Ovary (tissue), 9 donors: ENCODE data around the gene HPS1. TPM values are rescaled to one million over a fixed set of nuclear protein-coding genes. Genes with fewer than 3 reads are reported as not detected.

ENCODE experiments used
- DNase-seq, 5 donors: peaks; one replicate each; pipeline ENCODE4 v3.0.0-alpha.2; 2019 to 2020
- H3K27ac ChIP-seq, 2 donors: fragments of 200-600 bp; one replicate each; pipeline versions ENCODE4 v1.5.1 to v1.8.0; 2019 to 2022
- H3K27me3 ChIP-seq: fragments of 200-600 bp; one replicate; pipeline ENCODE4 v1.8.0; 2022
- H3K36me3 ChIP-seq: fragments of 200-600 bp; sonication (generic); one replicate; pipeline ENCODE4 v1.5.1; 2019
- H3K4me1 ChIP-seq: one replicate; pipeline ENCODE4 v1.8.1; 2013; ENCODE audit warnings: mild to moderate bottlenecking, moderate library complexity; ENCODE audit not compliant: insufficient read depth
- H3K4me3 ChIP-seq: fragments of 200-600 bp; sonication (generic); one replicate; pipeline ENCODE4 v1.5.1; 2017
- H3K9me3 ChIP-seq, 2 donors: fragments of 200-600 bp in 1 of 2; sonication (generic) in 1 of 2; one replicate each; pipeline versions ENCODE4 v1.5.1 to v1.8.1; 2013 to 2019; ENCODE audit warnings: mild to moderate bottlenecking in 1 of 2, moderate library complexity in 1 of 2
- CTCF ChIP-seq, 3 donors: fragments of 450-650 bp in 2 of 3; fragments of 200-600 bp in 1 of 3; IDR thresholded peaks; one replicate each; pipeline versions ENCODE4 v1.5.1 to v1.8.0; 2016 to 2022; ENCODE audit warnings: antibody characterized with exemption in 3 of 3, mild to moderate bottlenecking in 1 of 3
- EP300 ChIP-seq: sonication (generic); formaldehyde crosslinking; IDR thresholded peaks from one replicate; pipeline ENCODE4 v1.6.1; 2017; ENCODE audit warnings: antibody characterized with exemption
- POLR2A ChIP-seq: fragments of 450-650 bp; IDR thresholded peaks from one replicate; pipeline ENCODE4 v1.6.1; 2017; ENCODE audit warnings: antibody characterized with exemption, mild to moderate bottlenecking, moderate library complexity
- WGBS, 3 donors: extraction: QIAGEN DNeasy Blood & Tissue Kit in 1 of 3; methylation state at CpG; one replicate each; pipeline versions ENCODE4 v1.1.5 to v1.1.7; 2013 to 2017; 5-methylcytosine and 5-hydroxymethylcytosine counted together
- intact Hi-C, 4 donors: fragments of 100-400 bp; cut with DNase I; formaldehyde crosslinking; loops; one replicate each; pipeline versions ENCODE4 v1.11.0 to v1.15.1; 2022 to 2023
- polyA plus RNA-seq, 2 donors: library from polyadenylated mRNA; stranded (reverse); fragments of 200-250 nt in 1 of 2; fragments of 350-450 nt in 1 of 2; fragmentation: Illumina TruSeq in 1 of 2; extraction: RNeasy Lipid Tissue Mini Kit (QIAGEN cat#74804) in 1 of 2; gene quantifications; one replicate each; pipeline ENCODE4 v1.2.3, GENCODE V29; 2013 to 2014
- total RNA-seq, 7 donors: library from RNA; depleted of rRNA in 2 of 7; stranded (reverse); fragments of >200 nt in 2 of 7; fragmentation: NEBNext Ultra II Directional in 3 of 7; extraction: Animal tissue kit (Norgen Biotek cat#: 25700) in 3 of 7; gene quantifications; one replicate each; pipeline versions ENCODE4 v1.1.0 to v1.2.4, GENCODE V29; 2016 to 2023
- donor health status: DM: no; HTN: no; CAD: no; lungs with moderate emphysema.
- donor health status: DM: no; HTN: no; CAD: no.
- donor health status: Bipolar disorder and iron deficiency.
- donor health status: DM: yes; HTN: yes; CAD: no.
- donor health status: DM: no; HTN: no; CAD: no.
- donor health status: DM: yes; HTN: yes; CAD: no.

HPS1 gene
- total and polyA plus RNA-seq, 9 donors, result 32.1 to 56.8 (median 38.3) TPM

- 65 to 82% (median 72%) methylated on average over 1 of the region's 1 CpG for WGBS, 3 donors
- no peak for DNase-seq
- Histone ChIP-seq H3K4me3 (no peak overlapping the region), H3K4me1 (no peaks in the 10 kb centered on the region), H3K27ac (no peak overlapping the region), H3K36me3 (no peaks in the 10 kb centered on the region), H3K27me3 (no peaks in the 10 kb centered on the region), H3K9me3 (no peaks in the 10 kb centered on the region)
- TF ChIP-seq POLR2A (no peak), CTCF (IDR thresholded peaks at IDR 0.05) (no peak), EP300 (no peak)
- intact Hi-C loops, result no loop called here
These were observed 42.1 kb upstream of the HPS1 start for GRCh38 chr10:98488669-98489430.

DNA sequence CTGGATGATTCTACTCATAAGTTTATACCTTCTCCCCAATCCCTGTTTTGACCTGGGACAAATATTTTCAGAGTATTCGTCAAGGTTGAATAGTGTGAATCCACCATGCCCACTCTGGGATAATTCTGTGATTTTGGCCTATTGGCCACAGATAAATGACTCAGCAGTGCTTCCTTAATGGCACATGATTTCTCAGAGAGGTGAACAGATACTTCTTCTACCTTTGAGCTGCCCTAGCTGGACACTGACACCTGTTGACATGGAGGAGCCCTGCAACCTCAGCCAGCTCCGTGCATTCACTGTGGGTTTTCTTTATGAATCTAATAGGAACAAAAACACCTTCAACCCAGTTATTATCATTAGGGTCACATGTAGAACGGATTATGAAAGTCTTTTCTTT lies 40.9 kb upstream of the HPS1 start:
- 89 to 92% (median 90%) methylated on average over 3 of the region's 3 CpGs for WGBS, 3 donors
- no peaks in the 10 kb centered on the region for H3K4me1 ChIP-seq
- H3K27me3 ChIP-seq, result no peaks in the 10 kb centered on the region
- intact Hi-C loops, result no loop called here
- TF ChIP-seq POLR2A (no peak), EP300 (no peak), CTCF (IDR thresholded peaks at IDR 0.05) (no peak)
- DNase-seq, result no peak
- no peak overlapping the region for H3K27ac ChIP-seq
- no peaks in the 10 kb centered on the region for H3K36me3 ChIP-seq
- H3K9me3 ChIP-seq, result no peaks in the 10 kb centered on the region
- no peak overlapping the region for H3K4me3 ChIP-seq

DNA sequence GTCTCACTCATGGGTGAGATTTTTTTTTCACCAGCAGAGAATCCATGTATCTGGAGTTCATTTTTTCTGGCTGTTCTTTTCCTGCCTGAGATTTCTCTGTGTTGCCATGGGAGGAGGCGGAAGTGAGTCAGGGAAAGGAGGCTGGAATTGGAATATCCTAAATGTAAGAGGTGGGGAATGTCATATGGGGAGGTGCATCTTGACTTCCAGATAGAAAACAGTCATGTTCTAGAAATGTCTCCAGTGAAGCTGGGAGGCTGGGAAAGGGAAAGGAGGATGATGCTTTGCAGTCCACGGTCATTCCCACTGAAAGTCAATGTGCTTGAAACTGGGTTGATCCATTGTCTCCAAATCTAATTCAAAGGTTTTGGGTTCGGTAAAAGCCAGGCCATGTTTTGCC lies 39.7 kb upstream of the HPS1 start:
- WGBS, 3 donors, result 86 to 88% (median 88%) methylated on average over 3 of the region's 3 CpGs
- H3K4me1 ChIP-seq, result no peaks in the 10 kb centered on the region
- no peak for DNase-seq
- intact Hi-C loops, result no loop called here
- H3K4me3 ChIP-seq, result no peak overlapping the region
- H3K36me3 ChIP-seq, result no peaks in the 10 kb centered on the region
- H3K9me3 ChIP-seq, result no peaks in the 10 kb centered on the region
- no peaks in the 10 kb centered on the region for H3K27me3 ChIP-seq
- no peak for TF ChIP-seq CTCF (IDR thresholded peaks at IDR 0.05)
- no peak for TF ChIP-seq POLR2A
- TF ChIP-seq EP300, result no peak
- no peak overlapping the region for H3K27ac ChIP-seq

DNA sequence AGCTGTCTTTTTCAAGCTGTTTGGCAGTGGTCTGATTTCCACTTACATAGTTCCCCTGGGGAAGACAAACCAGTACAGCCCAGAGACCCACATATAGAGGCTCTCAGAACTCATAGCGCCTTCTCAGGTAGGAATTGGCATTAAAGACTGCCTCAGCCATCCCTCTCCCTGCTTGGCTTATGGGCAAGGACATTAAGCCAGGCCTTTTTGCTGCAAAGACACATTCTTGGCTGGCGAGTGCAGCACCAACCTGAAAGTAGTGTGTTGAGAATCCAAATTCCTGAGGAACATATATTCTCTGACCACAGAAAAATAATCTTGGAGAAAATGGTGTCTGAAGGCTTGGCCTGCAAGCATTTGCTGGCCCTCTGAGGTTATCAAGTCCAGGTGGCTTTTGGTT lies 39.2 kb upstream of the HPS1 start:
- WGBS, 3 donors, result 86 to 92% (median 87%) methylated on average over 2 of the region's 2 CpGs
- Histone ChIP-seq H3K4me3 (no peak overlapping the region), H3K27me3 (no peaks in the 10 kb centered on the region), H3K36me3 (no peaks in the 10 kb centered on the region), H3K27ac (no peak overlapping the region), H3K9me3 (no peaks in the 10 kb centered on the region), H3K4me1 (peaks cover under 1% of the 10 kb centered on the region)
- no peak for DNase-seq
- intact Hi-C loops, result no loop called here
- TF ChIP-seq CTCF (IDR thresholded peaks at IDR 0.05) (no peak), POLR2A (no peak), EP300 (no peak)
